Epithelial cell of proximal tubule (primary cell): ENCODE results near the gene NEK4. TPM values are rescaled to one million over a fixed set of nuclear protein-coding genes. Genes with fewer than 3 reads are reported as not detected.
A peak's percentile ranks its signal among the peaks of the same experiment; 100 is the strongest.

Source experiments
- DNase-seq: peaks from one replicate; pipeline ENCODE4 v3.0.0-alpha.2; 2011; ENCODE audit warnings: low read depth
- H3K4me3 ChIP-seq: 2 replicates; pipeline ENCODE4 v1.5.1; 2011; ENCODE audit warnings: low read depth, mild to moderate bottlenecking, low read length
- total RNA-seq: library from RNA; depleted of rRNA; stranded (reverse); fragments of >200 nt; gene quantifications from 2 replicates; pipeline ENCODE4 v1.2.3, GENCODE V29; 2015
- TF ChIP-seq, protein P1 (sequence below): conservative IDR thresholded peaks from 2 replicates; pipeline ENCODE4 v1.5.1; 2012; ENCODE audit warnings: low read depth, mild to moderate bottlenecking, low read length

Gene NEK4
- total RNA-seq, 1 donor from 2014 or later, result 13.3 TPM

DNA sequence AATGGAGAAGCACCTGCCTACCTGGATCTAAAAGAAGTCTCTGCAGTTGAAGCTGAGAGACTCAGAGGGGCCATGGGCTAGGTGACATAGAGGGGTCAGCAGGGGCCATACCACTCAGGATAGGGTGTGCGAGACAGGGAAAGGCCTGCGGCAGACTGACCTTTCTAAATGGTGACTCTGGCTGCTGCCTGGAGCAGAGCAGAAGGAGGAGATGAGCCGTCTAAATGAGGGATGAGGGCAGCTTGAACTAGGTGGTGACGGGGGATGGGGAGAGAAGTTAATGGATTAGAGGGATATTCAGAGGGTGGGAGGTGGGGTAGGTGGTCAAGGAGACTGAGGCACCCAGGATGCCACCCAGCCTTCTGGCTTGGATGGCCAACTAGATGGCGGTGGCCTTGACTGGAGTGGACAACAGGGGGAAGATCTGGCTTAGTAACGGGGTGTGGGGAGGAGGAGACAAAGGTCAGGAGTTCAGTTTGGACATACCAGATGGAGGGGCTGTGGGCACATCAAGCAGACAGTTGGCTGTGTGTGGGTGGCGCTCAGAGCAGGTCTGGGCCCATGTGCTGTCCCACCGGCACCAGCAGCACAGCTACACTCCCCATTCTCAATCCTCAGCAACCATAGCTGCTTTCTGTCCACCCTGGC lies 3.5 kb upstream of the NEK4 start:
- DNase-seq, result no peak
- TF ChIP-seq, protein P1, sequence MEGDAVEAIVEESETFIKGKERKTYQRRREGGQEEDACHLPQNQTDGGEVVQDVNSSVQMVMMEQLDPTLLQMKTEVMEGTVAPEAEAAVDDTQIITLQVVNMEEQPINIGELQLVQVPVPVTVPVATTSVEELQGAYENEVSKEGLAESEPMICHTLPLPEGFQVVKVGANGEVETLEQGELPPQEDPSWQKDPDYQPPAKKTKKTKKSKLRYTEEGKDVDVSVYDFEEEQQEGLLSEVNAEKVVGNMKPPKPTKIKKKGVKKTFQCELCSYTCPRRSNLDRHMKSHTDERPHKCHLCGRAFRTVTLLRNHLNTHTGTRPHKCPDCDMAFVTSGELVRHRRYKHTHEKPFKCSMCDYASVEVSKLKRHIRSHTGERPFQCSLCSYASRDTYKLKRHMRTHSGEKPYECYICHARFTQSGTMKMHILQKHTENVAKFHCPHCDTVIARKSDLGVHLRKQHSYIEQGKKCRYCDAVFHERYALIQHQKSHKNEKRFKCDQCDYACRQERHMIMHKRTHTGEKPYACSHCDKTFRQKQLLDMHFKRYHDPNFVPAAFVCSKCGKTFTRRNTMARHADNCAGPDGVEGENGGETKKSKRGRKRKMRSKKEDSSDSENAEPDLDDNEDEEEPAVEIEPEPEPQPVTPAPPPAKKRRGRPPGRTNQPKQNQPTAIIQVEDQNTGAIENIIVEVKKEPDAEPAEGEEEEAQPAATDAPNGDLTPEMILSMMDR, result no peak
- no peak overlapping the region for H3K4me3 ChIP-seq

DNA sequence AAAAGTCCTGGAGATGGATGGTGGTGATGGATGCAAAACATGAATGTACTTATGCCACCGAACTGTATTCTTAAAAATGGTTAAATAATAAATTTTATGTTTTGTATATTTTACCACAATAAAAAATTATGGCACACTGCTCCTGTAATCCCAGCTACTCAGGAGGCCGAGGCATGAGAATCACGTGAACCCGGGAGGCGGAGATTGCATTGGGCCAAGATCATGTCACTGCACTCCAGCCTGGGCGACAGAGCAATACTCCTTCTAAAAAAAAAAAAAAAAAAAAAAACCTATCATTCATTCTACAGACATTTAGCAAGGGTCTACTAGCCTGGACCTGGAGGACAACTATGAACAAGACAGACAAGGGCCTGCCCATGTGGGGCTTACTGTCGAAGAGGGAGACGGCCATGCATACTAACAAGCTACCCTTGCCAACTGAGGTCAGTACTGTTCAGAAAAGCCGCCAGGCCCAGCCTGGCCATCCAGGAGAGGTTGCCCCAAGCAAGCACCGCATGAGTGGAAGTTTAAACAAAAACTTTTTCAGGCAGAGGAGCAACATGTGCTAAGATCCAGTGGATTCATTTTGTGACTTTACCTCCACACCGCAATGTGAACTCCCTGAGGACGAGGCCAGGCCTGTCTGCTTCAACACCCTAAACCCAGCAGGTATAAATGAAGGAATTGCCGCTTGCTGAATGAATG lies 2.8 kb upstream of the NEK4 start:
- no peak overlapping the region for H3K4me3 ChIP-seq
- DNase-seq, result no peak
- TF ChIP-seq, protein P1, result no peak

DNA sequence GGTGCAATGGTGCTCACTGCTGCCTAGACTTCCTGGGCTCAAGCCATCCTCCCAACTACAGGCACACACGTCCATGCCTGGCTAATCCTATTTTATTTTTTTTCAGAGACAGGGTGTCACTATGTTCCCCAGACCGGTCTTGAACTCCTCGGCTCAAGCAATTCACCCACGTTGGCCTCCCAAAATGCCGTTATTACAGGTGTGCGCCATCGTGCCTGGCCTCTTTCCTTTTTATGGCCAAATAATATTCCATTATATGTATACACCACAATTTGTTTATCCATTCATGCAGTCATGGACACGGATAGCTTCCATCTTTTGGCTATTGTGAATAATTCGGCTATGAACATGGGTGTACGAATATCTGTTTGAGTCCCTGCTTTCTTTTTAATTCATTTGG lies 962 bp upstream of the NEK4 start:
- peak overlapping the region; percentile 85 for H3K4me3 ChIP-seq
- no peak for DNase-seq
- TF ChIP-seq, protein P1, result no peak

DNA sequence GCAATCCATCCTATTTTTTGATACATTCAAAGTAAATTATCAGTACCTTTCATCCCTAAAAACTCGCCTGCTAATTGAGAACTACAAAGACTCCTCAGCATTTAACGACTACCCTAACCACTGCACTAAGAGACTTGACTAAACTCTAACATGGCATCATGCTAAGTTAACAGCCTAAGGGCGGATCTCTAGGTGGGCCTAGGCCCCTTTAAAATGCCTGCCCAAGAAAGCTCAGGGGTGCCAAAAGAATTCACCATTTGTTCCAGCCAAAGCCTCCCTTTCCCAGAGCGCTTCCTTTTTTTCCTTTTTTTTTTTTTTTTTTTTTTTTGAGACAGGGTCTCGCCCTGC lies 568 bp upstream of the NEK4 start:
- TF ChIP-seq, protein P1, result no peak
- peak overlapping the region; percentile 85 for H3K4me3 ChIP-seq
- DNase-seq, result no peak

DNA sequence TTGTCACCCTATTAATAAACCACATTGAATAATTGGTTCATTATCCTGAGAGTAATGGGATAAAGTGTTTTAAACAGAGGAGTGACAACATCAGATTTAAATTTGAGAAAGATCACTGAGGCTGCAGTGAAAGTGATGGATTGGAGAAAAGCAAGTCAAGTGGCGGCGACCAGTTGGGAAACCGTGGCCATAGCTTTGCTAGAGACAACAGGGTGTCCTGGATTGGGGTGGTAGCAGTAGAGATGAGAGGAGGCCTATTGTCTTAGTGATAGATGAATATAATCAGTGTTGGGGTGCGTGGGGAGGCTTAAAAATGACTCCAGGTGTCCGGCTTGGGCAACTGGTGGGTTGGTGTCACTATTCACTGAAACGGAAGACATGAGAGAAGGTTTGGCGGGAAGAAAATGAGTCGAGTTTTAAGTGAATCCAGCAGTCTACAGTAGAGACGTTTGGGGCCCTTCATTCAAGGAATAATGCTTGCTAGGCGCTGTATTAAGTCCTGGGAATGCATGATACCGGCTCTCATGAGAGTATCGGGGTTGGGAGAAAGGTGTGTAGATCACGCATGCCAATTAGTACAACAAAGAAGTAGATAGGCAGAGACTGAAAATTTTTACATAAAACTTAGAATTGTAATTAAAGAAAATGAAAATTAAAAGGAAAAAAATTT lies 819 bp downstream of the NEK4 start:
- TF ChIP-seq, protein P1, result no peak
- DNase-seq, result no peak
- peak overlapping the region; percentile 85 for H3K4me3 ChIP-seq

DNA sequence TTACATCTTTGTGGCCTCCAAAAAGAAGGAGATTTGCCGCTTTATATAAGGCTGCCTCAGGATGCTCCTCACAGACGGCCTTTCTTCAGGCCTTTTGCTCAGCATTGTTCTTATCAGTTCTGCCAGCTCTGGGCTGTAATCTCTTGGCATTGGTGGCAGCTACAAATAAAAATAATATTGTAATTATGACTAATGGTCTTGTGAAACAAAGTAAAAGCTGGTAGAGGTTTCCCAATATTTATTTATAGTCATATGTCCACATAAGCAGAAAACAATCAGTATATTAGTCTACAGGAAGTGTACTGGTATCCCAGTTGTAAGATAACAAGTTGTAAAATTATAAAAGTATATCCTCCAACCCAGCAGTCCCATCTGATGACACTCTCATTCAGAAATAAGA lies 7.3 kb downstream of the NEK4 start:
- H3K4me3 ChIP-seq, result no peak overlapping the region

More for the DNA sequence above, 7.3 kb downstream of the NEK4 start:
- no peak for DNase-seq
- TF ChIP-seq, protein P1, result no peak
